Left kidney (tissue), 2 donors: Measurements from ENCODE around the gene DLGAP4. TPM values are rescaled to one million over a fixed set of nuclear protein-coding genes. Genes with fewer than 3 reads are reported as not detected.

Source experiments
- DNase-seq: peaks from one replicate; pipeline ENCODE4 v3.0.0-alpha.2; 2013
- polyA plus RNA-seq: library from polyadenylated mRNA; unstranded; fragments of 120-200 nt; gene quantifications from one replicate; pipeline ENCODE4 v1.2.1, GENCODE V29; 2013; ENCODE audit not compliant: insufficient read length

Gene DLGAP4
- polyA plus RNA-seq, 1 donor: 57.8 TPM

DNA sequence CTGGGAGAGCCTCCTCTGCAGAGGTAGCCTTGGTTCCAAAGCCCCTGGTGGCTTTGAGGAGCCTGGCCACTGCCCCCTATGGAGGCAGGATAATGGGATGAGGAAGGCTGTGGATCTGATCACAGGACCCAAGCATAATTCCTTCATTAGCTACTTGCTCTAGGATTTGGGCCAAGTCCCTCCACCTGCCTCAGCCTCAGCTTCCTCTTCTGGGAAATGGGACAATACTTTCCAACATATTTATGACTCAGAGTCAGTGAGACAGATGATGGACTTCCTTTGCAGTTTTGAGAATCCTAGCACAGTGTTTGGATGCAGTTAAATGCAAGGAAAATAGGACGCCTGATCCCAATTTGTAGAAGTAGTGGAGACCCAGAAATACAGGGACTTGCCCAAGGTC is 171.3 kb downstream of the DLGAP4 start:
- DNase-seq: no peak

DNA sequence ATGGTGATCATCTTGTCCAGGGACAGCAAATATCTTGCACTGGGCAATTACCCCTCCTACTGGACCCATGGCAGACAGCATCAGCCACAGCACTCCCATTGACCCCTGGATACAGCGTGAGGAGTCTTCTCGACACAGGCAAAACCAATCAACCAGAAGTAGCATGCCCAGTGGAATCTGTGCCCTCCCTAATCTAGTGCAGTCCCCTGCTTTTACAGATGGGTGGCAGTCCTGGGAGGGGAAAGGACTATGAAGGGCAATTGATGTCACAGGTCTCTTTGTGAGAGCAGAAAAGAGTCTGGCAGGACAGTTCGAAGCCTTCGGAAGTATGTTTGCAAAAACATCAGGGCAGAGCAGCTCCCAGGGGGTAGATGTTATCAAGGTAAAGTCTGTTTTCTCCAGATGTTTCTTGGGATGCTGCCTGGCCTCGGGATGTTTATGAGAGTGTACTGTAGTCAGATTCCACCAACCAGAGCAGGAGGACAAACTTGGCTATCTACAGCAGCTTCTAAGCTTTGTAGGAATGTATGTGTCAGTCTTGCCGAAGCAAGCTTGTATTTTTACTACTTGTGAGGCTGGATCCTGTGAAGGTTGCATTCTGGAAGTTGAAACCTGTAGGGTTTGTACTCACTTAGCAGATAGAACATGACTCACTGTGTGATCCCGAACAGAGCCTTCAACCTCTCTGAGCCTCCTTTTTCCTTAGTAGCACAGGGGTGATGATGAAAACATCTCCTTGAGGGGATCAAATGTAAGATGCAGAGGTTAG is 172.2 kb downstream of the DLGAP4 start:
- no peak for DNase-seq

DNA sequence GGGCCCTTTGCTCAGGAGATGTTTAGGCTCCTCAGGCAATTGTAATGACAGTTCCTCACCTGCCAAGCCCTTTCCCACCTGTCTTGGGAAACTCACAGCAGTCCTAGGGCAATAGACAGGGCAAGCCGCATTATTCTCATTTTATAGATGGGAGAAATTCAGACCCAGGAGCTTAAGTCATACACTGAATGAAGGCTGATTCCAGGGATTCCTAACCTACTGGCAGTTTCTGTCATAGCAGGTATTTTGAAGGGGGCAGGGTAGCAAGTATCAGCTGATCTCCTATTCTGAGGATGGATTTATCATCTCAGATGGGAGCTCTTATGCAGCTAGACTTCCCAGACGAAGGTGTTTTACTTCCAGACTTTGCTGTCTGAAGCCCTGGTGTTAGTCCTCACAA is 173.8 kb downstream of the DLGAP4 start:
- no peak for DNase-seq

DNA sequence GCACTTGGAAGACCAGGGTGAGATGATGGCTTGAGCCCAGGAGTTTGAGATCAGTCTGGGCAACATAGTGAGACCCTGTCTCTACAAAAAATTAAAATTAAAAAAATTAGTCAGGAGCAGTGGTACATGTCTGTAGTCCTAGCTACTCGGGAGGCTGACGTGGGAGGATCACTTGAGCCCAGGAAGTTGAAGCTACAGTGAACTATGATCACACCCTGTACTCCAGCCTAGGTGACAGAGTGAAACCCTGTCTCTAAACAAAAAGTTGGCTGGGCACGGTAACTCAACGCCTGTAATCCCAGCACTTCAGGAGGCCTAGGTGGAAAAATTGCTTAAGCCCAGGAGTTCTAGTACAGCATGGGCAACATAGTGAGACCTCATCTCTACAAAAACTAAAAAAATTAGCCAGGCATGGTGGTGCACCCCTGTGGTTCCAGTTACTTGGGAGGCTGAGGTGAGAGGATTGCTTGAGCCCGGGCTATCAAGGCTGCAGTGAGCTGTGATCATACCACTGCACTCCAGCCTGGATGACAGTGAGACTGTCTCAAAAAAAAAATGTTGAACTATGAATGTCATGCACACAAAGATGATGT is 174.4 kb downstream of the DLGAP4 start:
- no peak for DNase-seq

DNA sequence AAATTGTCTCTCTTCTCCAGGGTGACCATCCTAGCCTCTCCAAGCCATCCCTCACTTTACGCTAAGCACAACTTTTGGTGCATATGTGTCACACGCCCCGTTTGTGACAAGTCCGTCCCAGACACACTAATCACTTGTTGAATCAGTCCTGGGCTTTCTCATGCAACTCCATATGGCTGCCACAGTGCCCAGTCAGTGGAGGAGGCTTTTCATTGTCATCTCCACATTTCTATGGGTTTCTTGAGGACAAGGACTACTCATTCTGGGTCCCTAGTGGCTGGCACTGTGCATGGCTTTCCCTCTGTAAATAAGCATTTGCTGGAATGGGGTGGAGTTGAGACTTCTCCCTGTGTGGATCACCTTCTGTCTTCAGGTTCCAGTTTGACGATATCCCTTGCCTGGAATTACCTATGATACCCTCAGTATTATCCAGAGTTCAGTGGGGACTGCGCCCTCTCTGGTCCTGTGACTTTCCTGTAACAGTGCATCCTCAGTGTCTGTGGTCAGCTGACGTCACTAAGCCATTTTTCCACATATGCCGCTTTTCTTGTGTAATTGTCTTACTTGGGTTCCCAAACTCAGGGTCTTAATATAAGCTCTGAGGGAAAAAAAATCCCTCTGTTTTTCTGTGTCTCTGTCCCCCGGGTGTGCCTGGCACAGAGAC is 175.4 kb downstream of the DLGAP4 start:
- no peak for DNase-seq

DNA sequence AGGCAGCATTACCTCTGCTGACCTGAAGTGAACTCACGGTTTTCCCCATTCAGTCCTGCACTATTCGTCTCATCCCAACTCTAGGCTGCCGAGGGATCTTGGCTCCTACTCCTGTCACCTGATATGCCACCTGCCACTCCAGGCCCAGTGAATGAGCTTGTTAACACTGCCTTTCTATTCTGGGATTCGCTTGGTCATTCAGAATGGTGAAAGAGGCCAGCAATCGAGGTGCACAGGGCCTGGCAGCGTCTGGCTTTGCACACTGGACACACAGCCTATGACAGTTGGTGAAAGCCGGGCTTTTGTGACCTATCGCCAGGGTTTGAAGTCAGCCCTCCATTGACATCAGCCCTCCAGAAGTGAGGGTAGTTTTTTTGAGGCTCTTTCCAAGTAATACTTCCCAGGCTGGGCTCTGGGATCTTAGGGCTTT is 175.9 kb downstream of the DLGAP4 start:
- no peak for DNase-seq

DNA sequence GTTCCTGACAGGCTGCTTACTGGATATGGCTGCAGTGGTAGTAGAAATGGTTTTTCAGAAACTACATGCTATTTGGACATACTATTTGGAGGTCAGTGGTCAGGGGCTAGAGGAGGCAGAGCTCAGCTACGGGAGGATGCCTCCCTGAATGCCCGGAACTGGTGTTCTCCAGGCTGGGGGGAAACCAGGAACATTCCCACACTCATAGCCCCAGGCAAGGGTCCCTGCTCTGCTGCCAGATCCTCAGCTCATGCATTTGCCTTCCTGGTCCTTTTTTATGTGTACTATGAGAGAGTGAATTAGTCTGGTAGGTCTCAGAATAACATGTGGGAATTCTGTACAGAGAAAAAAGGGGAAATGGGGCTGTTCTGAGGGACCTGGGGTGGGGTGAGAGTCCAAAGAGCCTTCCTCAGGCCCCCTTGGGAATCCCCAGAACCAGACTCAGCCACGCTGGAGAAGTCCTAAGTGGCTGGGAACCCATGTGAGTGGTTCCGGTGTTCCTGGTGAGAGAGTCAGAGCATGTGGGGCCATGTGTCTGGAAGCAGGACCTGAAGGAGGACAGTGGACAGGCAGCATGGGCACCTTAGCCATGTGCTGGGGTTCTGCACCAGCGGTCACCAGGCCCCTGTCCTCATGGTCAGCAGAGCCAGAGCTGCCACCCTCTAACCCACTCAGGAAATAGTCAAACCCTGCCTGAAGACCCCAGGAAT is 177.2 kb downstream of the DLGAP4 start:
- DNase-seq: no peak

DNA sequence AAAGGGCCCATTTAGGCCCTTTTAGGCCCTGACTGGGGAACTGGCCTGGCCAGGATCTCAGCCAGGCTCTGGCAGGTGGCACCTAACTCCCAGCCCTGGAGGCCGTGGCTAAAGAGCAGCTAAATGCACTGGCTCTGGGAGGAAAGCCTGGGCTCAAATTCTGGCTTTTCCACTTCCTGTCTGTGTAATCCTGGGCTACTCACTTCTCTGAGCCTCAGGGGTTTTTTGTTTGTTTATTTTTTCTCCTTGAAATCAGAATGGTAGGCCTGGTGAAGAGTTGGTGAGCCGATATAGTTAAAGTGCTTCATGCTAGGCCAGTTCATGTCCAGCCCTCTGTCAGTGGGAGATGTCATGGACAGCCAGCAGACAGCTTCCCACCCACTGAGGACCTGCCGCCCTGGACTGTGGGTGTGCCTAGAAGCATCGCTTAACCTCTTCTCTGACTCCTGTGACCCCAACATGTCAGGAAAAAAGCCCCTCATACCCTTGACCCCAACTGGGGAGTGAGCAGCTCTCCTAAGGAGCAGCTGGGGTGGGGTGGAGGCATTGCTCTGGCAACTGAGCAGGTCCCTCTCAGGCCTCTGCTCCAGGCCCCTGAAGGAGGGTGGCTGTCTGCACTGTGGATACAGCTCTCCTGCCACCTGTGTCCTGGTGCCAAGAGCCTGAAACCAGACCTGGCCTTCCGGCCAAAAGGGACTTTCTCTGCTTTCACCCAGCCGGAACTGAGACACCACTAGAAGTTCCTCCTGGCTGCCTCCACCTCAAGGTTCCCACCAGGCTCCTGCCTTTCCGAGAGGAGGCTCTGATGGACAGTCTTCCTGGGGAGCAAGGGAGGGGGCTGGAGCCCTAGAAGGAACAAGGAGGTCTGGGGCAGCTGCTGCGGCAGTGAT is 178.0 kb downstream of the DLGAP4 start:
- no peak for DNase-seq

DNA sequence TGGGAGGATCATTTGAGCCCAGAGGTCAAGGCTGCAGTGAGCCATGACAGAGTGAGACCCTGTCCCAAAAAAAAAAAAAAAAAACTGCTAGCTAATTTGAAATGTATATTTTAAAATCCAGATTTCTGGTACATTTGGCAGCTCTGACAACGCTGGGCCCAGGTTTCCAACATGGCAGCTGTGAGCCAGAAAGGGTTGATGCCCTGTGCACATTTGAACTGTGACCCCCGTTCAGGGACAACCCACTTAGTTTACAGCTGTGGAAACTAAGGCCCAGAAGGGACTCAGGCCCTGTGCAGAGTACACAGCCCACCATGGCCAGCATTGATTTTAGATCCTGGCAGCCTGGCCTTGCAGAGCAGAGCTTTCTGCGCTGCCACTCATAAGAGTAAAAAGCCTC is 179.1 kb downstream of the DLGAP4 start:
- DNase-seq: no peak

DNA sequence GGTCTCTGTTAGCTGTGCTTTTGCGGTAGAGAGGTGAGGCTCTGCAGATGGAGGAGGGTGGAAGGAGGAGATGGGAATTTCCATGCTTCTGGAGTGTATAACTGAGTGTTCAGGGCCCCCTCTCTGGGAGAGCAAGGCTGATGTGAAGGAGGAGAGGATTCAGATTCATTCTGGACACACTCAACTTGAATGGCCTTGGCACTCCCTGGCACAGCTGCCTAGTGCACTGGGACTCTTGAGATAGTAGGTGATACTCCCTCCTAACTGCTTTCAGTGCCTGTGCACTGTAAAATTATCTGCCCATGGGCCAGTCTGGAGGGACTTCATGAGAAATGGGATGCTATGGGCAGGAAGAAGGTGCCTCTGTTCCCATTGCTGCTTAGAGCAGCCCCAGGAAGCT is 180.9 kb downstream of the DLGAP4 start:
- DNase-seq: no peak

DNA sequence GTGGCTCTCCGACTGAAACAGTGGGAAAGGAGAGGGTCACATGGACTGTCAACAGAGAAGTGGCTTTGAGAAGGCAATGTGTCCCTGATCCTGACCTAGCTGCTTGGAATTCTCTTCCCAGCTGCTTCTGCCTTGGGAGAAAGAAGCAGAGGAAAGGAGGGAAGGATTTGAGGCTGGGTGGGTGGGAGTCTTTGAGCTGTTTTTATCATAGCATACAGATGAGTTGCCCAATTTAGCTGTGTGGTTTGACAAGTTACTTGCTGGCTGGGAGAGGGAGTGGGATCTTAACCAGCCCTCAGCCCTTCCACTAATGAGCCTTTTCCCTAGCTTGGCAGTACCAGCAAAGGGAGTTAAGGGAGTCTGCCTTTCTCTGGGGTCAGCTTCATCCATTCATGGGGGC is 184.1 kb downstream of the DLGAP4 start:
- DNase-seq: no peak

DNA sequence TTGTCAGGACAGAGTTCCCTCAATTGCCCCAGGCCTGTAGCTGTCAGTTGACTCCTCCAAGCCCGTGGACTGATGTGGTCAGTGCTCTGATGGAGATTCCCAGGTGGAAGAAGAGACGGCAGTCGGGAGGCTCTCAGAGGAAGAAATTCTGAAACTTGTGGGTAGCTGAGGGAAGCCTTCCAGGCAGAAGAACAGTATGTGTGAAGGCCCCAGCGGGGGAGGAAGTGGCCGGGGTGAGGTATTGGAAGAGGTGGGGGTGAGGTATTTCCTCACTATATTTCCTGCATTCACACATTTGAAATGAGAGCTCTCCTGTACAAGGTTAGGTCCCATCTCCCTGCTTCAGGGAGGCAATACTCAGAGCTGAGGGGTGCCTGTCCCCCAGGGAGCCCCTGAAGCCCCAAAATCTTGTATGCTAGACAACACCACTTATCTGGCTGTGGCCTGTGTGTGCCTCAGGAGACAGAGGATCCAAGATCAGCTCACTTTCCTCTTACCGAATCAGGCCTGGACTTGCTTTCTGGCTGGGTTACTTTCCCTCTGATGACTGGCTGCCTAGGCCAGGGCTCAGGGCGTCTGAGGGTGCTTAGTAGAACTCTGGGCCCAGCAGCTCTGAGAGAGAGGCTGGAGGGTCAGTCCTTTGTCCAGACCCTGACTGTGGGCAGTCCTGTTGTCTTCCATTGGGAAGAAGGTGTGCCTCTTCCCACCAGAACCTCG is 185.9 kb downstream of the DLGAP4 start:
- DNase-seq: no peak

DNA sequence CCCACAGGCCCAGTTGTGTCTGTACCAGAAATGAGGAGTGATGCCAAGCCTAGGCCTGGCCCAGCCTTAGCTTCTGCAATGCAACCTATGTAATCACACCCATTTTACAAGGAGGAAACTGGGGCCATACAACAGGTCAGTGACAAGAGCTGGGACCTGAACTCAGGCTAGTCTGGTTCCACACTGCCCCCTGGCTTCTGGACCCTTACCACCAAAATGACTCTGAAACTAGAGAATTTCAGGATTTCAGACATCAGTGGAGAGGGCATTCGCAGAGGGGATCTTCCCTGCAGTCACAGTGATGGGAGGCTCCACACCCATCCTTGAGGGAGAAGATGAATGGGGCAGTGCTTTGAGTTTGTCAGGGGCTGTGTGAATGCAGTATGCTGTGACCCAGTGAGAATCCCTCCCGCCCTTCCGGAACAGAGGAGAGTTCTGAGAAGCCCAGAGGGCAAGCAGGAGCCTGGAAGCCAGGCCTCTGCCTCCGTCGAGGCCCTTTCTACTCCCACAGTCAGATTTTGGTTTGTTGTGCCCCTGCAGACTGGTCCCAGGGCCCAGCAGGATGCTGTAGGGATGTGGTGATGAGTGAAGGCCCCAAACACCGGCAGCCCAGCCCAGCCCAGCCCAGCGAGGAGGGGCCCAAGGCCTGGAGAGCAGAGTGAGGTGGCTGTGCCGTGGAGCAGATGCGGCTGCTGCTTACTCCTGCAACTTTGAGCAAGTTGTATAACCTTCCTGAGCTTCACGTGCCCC is 187.1 kb downstream of the DLGAP4 start:
- no peak for DNase-seq

DNA sequence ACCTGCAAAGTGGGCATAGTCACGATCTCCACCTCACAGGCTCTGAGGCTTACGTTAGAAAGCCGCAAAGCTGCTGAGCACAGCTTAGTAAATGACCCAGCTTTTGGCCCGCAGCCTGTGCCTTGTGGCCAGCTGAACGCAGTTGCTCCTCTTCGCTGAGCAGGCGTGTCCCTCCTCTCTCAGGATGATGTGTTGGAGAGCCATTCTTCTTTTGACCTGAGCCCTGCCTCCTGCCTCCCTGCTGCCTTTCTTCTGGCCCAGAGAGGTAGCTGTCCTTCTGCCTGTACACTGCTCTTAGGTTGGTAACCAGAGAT is 187.6 kb downstream of the DLGAP4 start:
- no peak for DNase-seq

DNA sequence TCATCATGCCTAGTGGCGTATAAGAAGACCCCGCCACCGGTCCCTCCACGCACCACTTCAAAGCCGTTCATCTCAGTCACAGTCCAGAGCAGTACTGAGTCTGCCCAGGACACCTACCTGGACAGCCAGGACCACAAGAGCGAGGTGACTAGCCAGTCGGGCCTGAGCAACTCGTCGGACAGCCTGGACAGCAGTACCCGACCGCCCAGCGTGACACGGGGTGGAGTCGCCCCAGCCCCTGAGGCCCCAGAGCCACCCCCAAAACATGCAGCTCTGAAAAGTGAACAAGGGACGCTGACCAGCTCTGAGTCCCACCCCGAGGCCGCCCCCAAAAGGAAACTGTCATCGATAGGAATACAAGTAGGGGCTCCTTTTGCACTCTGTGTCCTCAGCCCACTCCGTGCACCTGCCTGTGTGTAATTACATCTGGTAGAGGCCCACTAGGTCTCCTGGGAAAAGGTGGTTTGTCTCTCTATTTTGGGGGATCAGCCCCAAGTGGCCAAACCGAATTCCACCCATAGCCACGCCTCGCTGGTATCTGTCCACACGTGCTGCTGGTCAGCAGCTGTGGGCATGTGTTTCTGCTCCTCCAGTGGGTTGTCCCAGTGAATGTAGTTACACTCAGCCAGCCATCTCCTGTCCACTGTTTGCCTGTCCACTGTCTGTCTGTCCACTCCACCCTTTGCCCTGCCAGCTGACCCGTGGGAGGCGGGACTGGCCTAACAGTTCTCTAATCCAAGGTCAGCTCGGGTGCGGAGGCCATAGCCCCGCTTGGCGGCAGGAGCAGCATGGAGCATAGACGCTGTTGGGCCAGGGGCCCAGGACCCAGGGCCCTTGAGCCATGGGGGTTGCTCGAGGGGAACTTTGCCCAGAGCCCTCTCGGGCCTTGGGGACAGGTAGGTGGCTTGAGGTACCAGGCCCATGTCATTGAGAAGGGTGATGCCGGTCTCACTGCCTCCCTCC is 190.8 kb downstream of the DLGAP4 start:
- no peak for DNase-seq

DNA sequence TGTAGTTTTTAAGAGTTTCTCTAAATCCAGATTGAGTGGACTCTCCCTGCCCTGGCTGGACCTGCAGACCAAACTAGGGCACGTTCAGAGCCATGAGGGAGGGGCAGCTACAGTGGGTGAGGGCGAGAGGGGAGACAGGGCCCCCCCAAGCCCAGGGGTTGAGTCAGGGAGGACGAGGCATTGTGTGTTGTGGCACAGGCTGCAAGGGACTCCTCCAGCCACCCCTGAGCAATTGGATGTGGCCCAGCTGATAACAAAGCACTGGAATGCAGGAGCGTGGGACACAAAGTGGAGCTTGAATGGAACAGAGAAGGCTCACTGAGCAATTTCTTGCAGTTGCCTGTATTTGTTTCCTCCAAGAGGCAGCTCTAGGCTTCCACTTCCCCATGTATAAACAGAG is 191.7 kb downstream of the DLGAP4 start:
- DNase-seq: no peak

DNA sequence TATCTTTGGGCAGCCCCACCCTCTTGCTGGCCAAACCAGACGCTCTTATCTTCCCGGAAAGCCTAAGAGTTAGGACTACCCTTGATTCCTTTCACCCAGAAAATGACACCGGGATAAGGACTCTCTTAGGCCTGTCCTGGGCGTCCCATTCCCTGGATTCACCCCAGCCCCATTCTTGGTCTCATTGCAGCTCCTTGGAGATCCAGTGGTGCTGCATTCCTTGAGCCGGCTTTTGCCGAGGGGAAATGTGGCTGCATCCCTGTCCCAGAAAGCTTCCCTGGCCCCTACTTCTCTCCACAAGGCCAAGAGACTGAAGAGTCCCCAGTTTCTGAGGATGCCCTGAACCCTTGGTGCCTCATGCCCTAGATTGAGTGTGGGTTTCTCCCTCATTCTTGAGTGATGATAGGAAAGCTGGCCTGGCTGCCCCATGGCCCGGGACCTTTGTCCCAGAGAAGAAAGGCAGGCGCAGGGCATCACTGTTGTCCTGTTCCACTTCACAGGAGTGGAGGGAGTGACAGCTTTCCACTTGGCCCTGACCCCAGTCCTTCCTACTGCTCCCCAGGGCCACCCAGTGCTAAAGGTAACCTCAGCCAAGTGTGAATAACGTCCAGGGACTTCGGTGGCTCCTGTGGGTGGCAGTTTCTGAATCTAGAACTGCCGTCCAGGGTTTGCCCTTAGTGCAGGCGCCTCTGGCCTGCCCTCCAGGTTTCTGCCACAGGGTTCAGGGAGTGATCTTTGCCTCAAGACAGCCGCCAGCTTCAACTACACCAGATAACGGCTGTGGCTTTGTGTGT is 192.4 kb downstream of the DLGAP4 start:
- DNase-seq: no peak

DNA sequence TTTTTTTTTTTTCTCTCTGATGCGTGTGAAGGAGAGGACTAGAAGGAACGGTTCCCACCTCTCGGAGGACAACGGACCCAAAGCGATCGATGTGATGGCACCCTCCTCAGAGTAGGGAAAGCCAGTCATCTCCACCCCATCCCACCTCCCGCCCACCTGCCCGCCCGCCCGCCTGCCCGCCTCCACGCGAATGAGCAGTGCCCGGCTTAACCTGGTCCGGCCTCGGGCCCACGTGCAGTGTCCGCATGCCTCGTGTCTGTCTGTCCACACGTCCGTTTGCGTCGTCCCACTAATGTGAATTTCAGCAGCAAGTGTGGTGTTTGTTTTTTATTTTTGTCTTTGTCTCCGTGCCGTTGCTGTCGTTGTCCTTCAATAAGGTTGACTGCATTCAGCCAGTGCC is 193.1 kb downstream of the DLGAP4 start:
- no peak for DNase-seq
